ENCODE data around the gene RFT1.
"Not testable (repeated sequence)": the region's sequence is repeated elsewhere in the genome, so short reads cannot be mapped to it uniquely, and the experiment has no call there.

Gene RFT1

GRCh38 chr3:53163444-53164387 is 33.5 kb upstream of the RFT1 start:
- DNase-seq, result peak; percentile 52

GRCh38 chr3:53162672-53163443 is 32.6 kb upstream of the RFT1 start:
- no peak for DNase-seq

GRCh38 chr3:53161820-53162671 is 31.8 kb upstream of the RFT1 start:
- peak; percentile 62 for DNase-seq

- DNase-seq, result peak; percentile 33
Measured at GRCh38 chr3:53161450-53161819, 31.2 kb upstream of the RFT1 start.

GRCh38 chr3:53160660-53161449 is 30.6 kb upstream of the RFT1 start, which contains the start of gene PRKCD:
PRKCD (plus strand) TSS chr3:53161209; CDS start chr3:53178423, 17,214 bp downstream.
- DNase-seq, result peak; percentile 89

- no peak for DNase-seq
Measured at GRCh38 chr3:53160061-53160659, 29.9 kb upstream of the RFT1 start.

- DNase-seq, result no peak
Measured at GRCh38 chr3:53159156-53160060, 29.2 kb upstream of the RFT1 start.

- peak; percentile 38 for DNase-seq
Measured at GRCh38 chr3:53158765-53159155, 28.5 kb upstream of the RFT1 start.

- no peak for DNase-seq
Measured at GRCh38 chr3:53157974-53158580, 27.8 kb upstream of the RFT1 start.

GRCh38 chr3:53156368-53156834 is 26.2 kb upstream of the RFT1 start:
- no peak for DNase-seq

GRCh38 chr3:53155760-53156159 is 25.5 kb upstream of the RFT1 start:
- no peak for DNase-seq

GRCh38 chr3:53154881-53155285 is 24.6 kb upstream of the RFT1 start:
- DNase-seq, result no peak

GRCh38 chr3:53153980-53154379 is 23.7 kb upstream of the RFT1 start:
- no peak for DNase-seq

- DNase-seq, result no peak
Measured at GRCh38 chr3:53153264-53153823, 23.1 kb upstream of the RFT1 start.

GRCh38 chr3:53151870-53152660 is 21.8 kb upstream of the RFT1 start:
- no peak for DNase-seq

- DNase-seq, result no peak
Measured at GRCh38 chr3:53151465-53151864, 21.2 kb upstream of the RFT1 start.

GRCh38 chr3:53151086-53151438 is 20.8 kb upstream of the RFT1 start:
- not testable (repeated sequence) for DNase-seq

- DNase-seq, result no peak
Measured at GRCh38 chr3:53150247-53151085, 20.2 kb upstream of the RFT1 start.
